SKM-1 (cell line): ENCODE data around the gene ZMYM2.

Source experiments
- DNase-seq: peaks from one replicate; lab custom pipeline; 2025; ENCODE audit not compliant: unreplicated experiment; lab: John Stamatoyannopoulos, UW

The ZMYM2 gene

GRCh38 chr13:20102525-20103180 lies 144.1 kb downstream of the ZMYM2 start:
- DNase-seq: no peak

GRCh38 chr13:20105161-20105689 lies 146.7 kb downstream of the ZMYM2 start:
- no peak for DNase-seq

- no peak for DNase-seq
Observed at GRCh38 chr13:20106742-20107141, 148.2 kb downstream of the ZMYM2 start.

GRCh38 chr13:20109037-20109436 lies 150.5 kb downstream of the ZMYM2 start:
- no peak for DNase-seq

GRCh38 chr13:20114066-20114610 lies 155.6 kb downstream of the ZMYM2 start:
- DNase-seq: no peak

DNA sequence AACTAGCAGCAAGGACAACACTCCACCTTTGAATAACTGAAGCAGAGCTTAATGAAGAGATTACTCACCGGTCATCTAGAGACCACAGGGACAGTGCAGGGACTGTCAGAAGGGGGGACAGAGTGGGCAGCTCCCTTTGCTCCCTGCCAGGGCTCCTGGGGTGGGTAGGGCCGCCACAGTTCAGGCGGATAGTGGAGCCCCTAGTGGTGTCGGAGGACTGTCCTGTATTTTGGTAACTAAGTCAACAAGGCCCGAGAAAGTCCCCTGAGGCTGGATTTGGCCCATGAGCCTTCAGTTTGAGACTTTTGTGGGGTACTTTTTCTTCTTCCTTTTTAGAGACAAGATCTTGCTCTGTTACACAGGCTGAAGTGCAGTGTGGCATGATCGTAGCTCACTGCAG lies 157.7 kb downstream of the ZMYM2 start:
- DNase-seq: no peak

- DNase-seq: no peak
Observed at GRCh38 chr13:20118268-20119140, 160.0 kb downstream of the ZMYM2 start.

- no peak for DNase-seq
Observed at GRCh38 chr13:20119960-20120359, 161.4 kb downstream of the ZMYM2 start.

DNA sequence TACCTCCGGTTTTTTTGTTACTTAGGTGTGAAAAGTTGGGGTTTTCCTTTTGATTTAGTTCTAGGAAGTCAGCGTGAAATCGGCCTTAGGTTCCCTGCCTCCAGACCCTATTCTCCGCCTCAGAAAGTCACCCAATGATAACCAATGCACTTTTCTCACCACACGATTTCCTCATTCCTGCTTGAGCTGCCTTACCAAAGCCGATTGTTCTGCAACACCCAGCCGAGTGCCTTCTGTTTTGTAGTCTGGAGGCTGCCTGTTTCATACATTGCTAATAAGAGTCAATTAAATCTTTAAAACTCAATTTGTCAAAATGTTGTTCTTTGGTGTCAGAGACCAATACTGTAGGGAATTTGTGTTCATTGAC lies 162.6 kb downstream of the ZMYM2 start:
- no peak for DNase-seq

DNA sequence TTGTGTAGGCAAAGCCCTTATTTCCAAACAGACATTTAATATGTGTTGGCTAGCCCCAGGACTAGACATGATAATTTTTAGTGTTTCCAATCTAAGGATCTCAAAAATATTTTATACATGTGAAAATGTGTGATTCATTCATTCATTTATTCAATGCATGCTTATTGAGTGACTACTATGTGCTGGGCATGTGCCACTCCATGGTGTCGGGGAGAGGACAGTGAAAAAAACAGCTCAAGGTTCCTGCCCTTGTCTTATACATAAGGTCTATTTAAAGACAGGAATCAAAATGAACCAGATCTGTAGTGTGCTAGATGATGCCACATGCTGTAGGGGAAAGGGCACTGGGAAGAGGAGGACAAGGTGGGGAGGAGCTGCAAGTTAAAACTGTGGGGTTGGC lies 165.8 kb downstream of the ZMYM2 start:
- no peak for DNase-seq

GRCh38 chr13:20125129-20125782 lies 166.7 kb downstream of the ZMYM2 start:
- DNase-seq: no peak

- DNase-seq: no peak
Observed at GRCh38 chr13:20125783-20126165, 167.2 kb downstream of the ZMYM2 start.

DNA sequence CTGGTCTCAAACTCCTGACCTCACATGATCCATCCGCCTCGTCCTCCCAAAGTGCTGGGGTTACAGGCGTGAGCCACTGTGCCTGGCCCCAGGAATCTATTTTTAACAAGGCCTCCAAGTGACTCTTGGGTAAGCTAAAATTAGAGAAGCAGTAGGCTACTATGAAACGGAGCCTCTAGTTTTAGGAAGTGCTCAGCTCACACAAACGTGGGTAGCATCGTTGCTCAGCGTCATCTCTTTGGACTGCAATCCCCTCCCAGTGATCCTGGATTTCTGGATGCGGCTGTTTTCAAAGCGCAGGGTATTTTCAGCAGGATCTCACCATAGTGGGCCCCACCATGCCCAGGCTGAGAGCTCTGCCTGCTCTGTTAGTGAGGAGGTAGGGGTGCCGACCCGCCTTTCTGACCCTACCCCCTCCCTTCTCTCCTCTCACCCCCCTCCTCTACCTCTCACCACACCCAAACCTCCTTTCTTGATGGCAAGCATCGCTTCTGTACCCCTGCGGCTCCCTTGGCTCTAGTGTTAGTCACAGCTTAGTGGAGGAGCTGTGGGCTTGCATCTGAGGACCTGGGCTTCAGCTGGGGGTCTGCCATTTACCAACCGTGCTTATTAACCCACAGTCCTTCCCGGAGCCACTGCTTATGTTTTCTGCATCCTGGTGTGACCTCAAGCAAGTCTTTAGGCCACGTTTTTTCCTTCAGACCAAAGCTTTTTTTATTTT lies 168.2 kb downstream of the ZMYM2 start:
- DNase-seq: peak; percentile 79

DNA sequence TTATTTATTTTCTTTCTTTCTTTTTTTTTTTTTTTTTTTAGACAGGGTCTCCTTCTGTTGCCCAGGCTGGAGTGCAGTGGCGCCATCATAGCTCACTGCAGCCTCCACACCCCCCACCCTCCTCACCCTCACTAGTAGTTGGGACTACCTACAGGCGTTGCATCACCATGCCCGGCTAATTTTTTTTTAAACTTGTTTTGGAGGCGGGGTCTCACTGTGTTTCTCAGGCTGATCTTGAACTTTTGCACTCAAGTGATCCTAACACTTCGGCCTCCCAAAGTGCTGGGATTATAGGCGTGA lies 168.7 kb downstream of the ZMYM2 start:
- DNase-seq: no peak

DNA sequence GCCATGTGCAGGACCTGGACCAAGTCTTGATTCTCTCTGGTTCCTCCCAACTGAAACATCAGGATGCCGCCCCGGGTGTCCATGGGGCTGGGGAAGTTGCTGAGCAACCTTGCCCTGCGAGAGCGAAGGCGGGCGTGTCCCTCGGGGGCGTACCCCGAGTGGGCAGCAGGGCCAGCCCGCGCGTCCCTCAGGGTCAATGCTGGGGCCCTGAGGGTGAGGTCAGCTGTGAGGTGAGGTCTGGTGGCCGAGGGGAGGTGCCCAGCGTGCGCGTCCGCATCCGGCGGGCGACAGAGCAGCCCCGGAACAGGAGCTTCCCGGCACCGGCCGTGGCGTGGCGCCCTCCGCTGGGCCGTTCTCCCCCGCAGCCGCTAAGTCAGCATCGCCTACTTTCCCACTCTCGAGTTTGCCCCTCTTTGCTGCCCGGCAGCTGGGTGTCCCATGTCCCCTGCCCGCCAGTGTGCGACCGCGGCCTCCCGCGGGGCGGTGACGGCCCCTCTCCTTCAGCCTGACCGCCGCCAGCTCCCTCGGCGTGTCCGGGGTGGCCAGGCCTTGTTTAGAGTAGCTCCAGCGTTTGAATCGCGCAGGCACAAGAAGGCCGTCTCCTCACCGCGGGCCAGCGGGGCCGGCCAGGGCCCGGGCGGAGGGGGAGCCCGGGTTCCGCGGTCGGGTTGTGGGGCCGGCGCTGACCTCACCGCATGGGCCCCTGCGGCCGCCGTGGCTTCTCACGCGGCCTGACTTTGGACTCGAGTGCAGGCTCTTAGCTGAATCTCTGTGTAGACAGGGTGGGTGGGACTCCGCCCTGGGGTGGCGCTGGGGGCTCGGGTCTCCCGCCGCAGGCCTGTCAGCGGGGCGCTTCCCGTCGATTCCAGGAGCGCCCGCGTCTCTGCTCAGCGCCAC lies 169.3 kb downstream of the ZMYM2 start:
- peak; percentile 25 for DNase-seq

DNA sequence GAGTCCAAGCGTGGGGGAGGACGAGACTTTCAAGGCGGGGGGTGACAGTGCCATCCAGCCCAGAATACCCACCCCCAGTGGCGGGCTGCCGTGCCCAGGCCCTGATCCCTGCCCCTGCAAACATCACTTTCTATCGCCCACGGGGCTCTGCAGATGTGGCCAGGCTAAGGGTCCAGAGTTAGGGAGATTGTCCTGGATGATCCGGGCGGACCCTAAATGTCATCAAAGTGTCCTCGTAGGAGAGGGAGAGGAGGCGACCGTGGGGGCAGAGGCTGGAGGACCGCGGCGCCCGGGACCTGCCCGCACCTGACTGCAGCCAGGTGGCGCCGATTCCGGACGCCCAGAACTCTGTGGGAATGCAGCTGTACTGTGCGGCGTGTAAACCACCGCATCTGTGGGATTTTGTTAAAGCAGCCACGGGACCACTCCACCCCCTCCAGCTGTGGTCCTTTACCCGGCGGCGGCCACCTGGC lies 170.0 kb downstream of the ZMYM2 start:
- DNase-seq: no peak

- DNase-seq: no peak
Observed at GRCh38 chr13:20129076-20129475, 170.5 kb downstream of the ZMYM2 start.

DNA sequence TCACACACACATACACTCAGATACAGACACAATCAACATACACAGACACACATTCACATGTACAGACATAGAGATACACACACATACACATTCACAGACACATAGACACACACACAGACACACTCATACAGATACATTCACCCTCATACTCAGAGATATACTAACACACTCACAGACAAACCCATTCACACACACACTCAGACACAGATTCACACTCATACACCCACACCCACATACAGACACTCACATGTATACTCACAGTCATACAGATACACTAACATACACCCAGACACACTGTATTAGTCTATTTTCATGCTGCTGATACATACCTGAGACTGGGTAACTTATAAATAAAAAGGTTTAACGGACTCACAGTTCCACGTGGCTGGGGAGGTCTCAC lies 171.5 kb downstream of the ZMYM2 start:
- DNase-seq: no peak

- DNase-seq: no peak
Observed at GRCh38 chr13:20130652-20131051, 172.1 kb downstream of the ZMYM2 start.
